Left hindlimb (tissue), 1 donor: ENCODE data around the gene SAMD13.

Experiments
- DNase-seq: peaks from one replicate; pipeline ENCODE4 v3.0.0-alpha.2; 2018

The SAMD13 gene

GRCh38 chr1:84347271-84347931, 45.9 kb downstream of the SAMD13 start:
- DNase-seq = no peak

GRCh38 chr1:84347932-84348555, 46.5 kb downstream of the SAMD13 start:
- no peak for DNase-seq

GRCh38 chr1:84348759-84349158, 47.3 kb downstream of the SAMD13 start:
- DNase-seq = no peak

DNA sequence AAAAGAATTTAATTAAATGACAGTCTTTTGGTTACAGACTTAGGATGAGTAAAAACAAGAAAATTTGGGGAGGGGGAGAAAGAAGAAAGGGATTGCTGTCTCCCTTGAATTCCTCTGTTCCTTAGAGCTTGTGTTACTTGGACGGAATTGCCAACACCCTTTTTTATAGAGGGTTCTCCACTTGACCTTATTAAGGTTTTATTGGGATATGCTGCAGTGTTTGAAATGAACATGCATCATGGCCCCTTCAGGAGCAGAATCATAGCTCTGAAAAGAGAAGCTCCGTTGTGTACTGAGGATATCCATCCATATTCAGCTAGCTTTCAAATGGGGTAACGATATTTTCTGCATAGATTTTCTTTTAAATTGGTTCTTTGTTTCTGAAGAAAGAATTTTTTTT, 48.6 kb downstream of the SAMD13 start:
- DNase-seq = no peak

GRCh38 chr1:84350550-84350949, 49.0 kb downstream of the SAMD13 start:
- no peak for DNase-seq

GRCh38 chr1:84352298-84353106, 51.0 kb downstream of the SAMD13 start:
- no peak for DNase-seq

DNA sequence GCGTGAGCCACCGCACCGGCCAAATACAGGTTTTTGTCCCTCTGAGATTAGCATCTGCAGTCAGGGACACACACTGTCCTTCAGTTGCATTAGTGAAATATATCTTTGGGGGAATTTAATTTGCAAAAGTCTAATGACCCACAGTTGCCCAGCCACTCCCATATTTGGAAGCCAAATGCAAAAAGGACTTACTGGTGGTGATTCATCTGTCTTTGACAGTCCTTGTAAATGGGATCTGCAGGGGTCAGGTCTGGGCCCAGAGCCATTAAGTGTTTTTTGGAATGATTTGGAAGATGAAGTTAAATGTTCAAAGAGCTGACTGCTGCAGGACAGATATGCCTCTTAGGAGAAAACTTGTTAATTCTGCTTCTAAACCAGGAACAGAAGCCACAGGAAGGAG, 52.2 kb downstream of the SAMD13 start:
- no peak for DNase-seq

DNA sequence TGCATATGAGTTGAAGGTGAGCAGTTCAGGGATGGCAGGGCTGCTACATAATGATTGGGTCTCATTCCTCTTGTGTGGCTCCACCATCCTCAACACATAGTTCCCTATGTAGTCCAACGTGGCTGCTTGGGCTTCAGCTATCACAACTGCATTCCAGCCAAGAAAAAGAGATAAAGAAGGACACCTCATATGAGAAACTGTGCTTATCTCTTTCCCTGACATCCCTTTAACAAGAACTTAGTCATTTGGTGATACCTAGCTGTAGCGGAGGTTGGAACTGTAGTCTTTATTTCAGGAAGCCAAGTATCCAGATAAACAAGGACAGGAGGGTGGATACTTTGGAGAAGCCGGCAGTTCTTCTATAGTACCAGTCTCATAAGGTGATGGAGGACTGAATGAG, 54.0 kb downstream of the SAMD13 start:
- no peak for DNase-seq

GRCh38 chr1:84356881-84357280, 55.4 kb downstream of the SAMD13 start:
- no peak for DNase-seq

GRCh38 chr1:84358695-84359094, 57.2 kb downstream of the SAMD13 start:
- DNase-seq = no peak

DNA sequence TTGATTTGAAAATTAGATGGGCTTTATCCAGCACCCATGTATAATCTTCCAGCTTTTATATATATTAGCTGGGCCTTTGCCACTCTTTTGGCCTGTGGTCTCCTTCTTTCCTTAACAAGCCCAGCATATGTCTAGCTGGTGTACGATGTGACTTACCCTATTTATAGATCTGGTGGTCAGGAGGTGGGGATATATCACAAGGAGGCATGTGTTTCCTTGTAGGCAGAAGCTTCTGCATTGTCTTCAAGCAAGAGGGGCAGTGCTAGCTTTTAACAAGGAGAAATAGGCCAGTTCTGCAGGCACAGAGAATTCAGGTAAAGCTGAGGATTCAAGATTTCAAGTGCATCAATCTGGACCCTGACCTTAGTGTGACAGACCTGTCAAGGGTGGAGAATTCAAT, 58.8 kb downstream of the SAMD13 start:
- no peak for DNase-seq

- no peak for DNase-seq
Measured at GRCh38 chr1:84361796-84362195, 60.3 kb downstream of the SAMD13 start.

GRCh38 chr1:84363019-84363418, 61.5 kb downstream of the SAMD13 start:
- DNase-seq = no peak

DNA sequence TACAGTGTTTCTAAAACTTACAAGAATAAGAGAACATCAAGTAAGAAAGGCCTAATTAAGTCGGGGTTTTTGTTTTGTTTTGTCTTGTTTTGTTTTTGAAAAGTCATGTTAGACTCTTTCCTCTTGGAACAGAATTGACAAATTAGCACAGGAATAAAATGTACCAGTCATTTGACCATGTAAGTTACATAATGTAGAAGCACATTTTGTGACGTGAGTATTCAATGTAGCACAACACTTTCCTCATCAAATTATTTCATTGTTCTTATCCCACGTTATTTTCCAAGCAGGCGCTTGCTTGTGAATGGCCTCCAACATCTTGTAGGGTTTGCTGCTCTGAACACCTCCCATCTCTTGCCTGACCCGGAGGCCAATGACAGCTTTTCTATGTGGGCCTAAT, 62.1 kb downstream of the SAMD13 start:
- no peak for DNase-seq

DNA sequence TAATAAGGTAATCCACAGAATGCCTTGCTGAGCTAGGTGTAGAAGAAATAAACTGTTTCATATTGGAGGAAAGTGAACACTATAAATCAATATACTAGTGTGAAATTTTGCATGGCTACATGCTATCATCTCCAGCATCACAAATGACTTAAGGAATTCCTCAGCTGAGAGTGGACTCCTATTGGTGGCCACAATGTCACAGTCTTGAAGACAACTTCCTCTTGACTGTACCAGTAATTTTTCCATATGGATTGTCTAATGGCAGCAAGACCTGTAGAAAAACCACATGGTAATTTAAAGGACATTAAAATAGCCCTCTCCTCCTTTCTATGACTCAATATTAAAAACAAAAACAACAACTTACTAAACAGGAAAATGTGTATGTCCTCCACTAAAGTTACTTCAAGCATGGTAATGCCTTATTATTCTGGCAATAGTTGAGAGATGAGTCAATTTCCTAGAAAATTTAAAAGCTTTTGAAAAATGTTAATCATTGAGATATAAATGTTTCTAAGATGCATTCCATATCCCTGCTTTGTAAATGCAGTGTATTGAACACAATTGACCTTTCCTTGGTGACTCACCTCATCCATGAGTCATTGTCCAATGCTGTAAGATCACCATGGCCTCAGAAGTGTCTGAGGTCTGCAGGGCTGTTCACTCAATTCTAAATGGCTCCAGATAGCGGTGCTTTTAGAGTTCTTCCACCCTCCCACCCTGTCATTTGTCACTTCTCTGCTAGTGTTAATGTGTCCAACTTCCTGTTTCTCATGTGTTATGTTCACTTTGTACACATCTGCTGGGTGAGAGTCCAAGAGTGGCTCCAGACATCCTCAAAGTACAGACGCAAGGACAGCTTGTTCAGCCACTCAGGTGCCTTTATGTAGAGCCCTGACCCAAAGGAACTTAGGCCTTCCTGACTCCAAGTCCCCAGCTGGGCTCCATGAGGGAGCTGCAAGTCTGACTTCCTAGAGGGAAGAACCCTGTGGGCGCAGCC, 64.0 kb downstream of the SAMD13 start:
- DNase-seq = no peak

GRCh38 chr1:84366786-84367185, 65.3 kb downstream of the SAMD13 start:
- no peak for DNase-seq

GRCh38 chr1:84367219-84367618, 65.7 kb downstream of the SAMD13 start:
- DNase-seq = no peak

DNA sequence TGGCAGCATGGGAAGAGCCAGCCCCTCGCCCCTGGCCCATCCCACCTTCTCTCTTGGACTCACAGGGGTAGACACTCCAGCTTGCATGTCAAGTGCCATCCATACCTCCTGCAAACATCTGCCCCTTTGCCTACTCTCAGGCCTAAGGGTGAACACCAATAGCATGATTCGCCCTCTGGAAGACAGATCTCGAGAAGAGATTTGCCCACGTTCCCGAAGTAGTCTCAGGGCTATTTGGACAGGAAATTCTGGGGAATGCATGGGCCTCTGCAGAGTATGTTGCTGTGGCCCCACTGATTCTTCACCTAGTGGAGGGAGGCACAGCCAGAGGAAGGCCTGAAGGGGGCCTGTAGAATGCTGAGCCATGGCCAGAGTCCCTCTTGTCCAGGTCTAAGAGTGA, 66.9 kb downstream of the SAMD13 start:
- DNase-seq = no peak

GRCh38 chr1:84370266-84370665, 68.8 kb downstream of the SAMD13 start:
- DNase-seq = no peak

DNA sequence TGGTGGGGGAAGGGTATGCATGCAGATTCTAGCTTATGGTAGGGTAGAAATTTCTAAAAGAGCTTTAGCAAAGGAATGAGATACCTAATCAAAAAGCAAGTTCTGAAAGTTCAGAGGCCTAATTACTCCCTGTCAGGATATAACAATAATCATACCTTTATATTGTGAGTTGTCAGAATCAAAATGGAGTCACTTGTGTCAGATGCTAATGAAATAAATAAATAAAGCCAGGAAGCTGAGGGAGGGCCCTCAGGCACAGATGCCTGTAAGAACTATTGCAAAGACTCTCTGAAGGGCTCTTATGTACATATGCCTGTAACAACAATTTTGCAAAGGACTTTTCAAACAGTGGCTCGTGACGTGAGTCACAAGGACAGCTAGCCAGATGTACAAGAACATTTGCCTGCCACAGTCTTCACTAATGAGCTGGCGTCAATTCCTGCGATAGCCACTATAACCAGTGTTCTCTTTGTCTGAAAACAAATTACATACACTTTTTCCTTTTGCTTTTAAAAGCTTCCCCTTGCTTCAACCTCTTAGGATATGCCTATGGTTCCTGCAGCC, 69.4 kb downstream of the SAMD13 start:
- DNase-seq = no peak

- DNase-seq = no peak
Measured at GRCh38 chr1:84373436-84374141, 72.1 kb downstream of the SAMD13 start.
